Measurements from ENCODE around the gene SKIC8. TPM values are rescaled to one million over a fixed set of nuclear protein-coding genes. Genes with fewer than 3 reads are reported as not detected.

SKIC8 gene
- total RNA-seq, 1 donor from 2014 or later = 43.6 TPM

- H3K4me1 Mint-ChIP-seq (ENCODE audit: low read depth, unreplicated experiment) = no peaks in the 10 kb centered on the region
- H3K79me2 ChIP-seq (ENCODE audit: insufficient read depth, low read length) = no peaks in the 10 kb centered on the region
- H2AFZ ChIP-seq (ENCODE audit: low read depth, low read length) = peak overlapping the region; percentile 39
- no peaks in the 10 kb centered on the region for H3K4me1 ChIP-seq (ENCODE audit: insufficient read depth, low read length)
- H3K4me3 Mint-ChIP-seq (ENCODE audit: unreplicated experiment) = no peak overlapping the region
- H3K4me2 ChIP-seq (ENCODE audit: low read length) = no peak overlapping the region
- no peak for DNase-seq (ENCODE audit: low read depth)
- H3K27ac ChIP-seq (ENCODE audit: low read depth, low read length) = no peak overlapping the region
- no peaks in the 10 kb centered on the region for H3K27me3 ChIP-seq (ENCODE audit: insufficient read depth, low read length)
- H3K36me3 ChIP-seq (ENCODE audit: insufficient read depth, low read length) = no peaks in the 10 kb centered on the region
- H3K9ac ChIP-seq (ENCODE audit: low read length) = no peak overlapping the region
- FAIRE-seq = no peak
- H3K27me3 Mint-ChIP-seq (ENCODE audit: low read depth, unreplicated experiment) = peaks cover 24% of the 10 kb centered on the region
- TF ChIP-seq, protein P1, sequence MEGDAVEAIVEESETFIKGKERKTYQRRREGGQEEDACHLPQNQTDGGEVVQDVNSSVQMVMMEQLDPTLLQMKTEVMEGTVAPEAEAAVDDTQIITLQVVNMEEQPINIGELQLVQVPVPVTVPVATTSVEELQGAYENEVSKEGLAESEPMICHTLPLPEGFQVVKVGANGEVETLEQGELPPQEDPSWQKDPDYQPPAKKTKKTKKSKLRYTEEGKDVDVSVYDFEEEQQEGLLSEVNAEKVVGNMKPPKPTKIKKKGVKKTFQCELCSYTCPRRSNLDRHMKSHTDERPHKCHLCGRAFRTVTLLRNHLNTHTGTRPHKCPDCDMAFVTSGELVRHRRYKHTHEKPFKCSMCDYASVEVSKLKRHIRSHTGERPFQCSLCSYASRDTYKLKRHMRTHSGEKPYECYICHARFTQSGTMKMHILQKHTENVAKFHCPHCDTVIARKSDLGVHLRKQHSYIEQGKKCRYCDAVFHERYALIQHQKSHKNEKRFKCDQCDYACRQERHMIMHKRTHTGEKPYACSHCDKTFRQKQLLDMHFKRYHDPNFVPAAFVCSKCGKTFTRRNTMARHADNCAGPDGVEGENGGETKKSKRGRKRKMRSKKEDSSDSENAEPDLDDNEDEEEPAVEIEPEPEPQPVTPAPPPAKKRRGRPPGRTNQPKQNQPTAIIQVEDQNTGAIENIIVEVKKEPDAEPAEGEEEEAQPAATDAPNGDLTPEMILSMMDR (IDR thresholded peaks at IDR 0.05; ENCODE audit: insufficient read depth, low read depth, low read length) = no peak
- TF ChIP-seq EZH2 (IDR thresholded peaks at IDR 0.05; ENCODE audit: insufficient read depth, low read length) = no peak
- no peaks in the 10 kb centered on the region for H3K36me3 Mint-ChIP-seq (ENCODE audit: low read depth, unreplicated experiment)
- no peaks in the 10 kb centered on the region for H4K20me1 ChIP-seq (ENCODE audit: insufficient read depth, low read length)
- no peaks in the 10 kb centered on the region for H3K9me3 ChIP-seq (ENCODE audit: insufficient read depth, low read depth, low read length)
- H3K27ac Mint-ChIP-seq (ENCODE audit: unreplicated experiment) = no peak overlapping the region
- H3K4me3 ChIP-seq (ENCODE audit: insufficient read depth, low read depth, low read length) = no peak overlapping the region
- no peaks in the 10 kb centered on the region for H3K9me3 Mint-ChIP-seq (ENCODE audit: unreplicated experiment)
Observed at GRCh38 chr15:78316283-78317083, 17.1 kb upstream of the SKIC8 start.

DNA sequence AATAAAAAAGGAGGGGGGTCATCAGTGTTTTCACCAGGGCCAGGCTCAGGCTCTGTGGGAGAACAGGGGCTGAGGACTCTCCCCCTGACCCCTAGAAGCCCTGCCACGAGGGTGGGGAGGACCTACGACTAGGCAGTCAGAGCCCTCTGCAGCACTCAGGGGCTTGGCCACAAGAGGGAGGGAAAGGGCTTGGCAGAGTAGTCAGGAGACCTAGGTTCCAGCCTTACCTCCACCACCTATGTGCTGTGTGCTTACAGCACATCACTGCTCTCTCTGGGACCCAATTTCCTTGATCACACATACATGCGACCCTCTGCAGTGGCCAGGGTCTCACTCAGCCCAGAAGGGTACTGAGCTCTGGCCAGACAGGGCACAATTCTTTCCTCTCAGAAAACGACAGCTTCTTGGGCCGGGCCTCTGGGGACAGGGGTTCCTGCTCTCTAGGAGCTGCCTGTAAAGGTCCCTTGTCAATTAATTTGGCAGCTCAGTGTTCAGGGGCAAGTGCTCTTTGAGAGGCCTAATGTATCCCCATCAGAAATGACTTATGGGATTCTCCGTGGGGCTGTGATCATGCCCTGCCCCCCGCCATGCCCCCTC, 16.4 kb upstream of the SKIC8 start:
- no peak overlapping the region for H3K4me3 Mint-ChIP-seq (ENCODE audit: unreplicated experiment)
- no peak overlapping the region for H3K9ac ChIP-seq (ENCODE audit: low read length)

More for the DNA sequence above, 16.4 kb upstream of the SKIC8 start:
- Histone ChIP-seq H3K4me2 (ENCODE audit: low read length) (no peak overlapping the region), H2AFZ (ENCODE audit: low read depth, low read length) (peak overlapping the region; percentile 39), H4K20me1 (ENCODE audit: insufficient read depth, low read length) (no peaks in the 10 kb centered on the region), H3K79me2 (ENCODE audit: insufficient read depth, low read length) (no peaks in the 10 kb centered on the region), H3K4me3 (ENCODE audit: insufficient read depth, low read depth, low read length) (no peak overlapping the region), H3K9me3 (ENCODE audit: insufficient read depth, low read depth, low read length) (no peaks in the 10 kb centered on the region), H3K36me3 (ENCODE audit: insufficient read depth, low read length) (no peaks in the 10 kb centered on the region), H3K27ac (ENCODE audit: low read depth, low read length) (no peak overlapping the region), H3K4me1 (ENCODE audit: insufficient read depth, low read length) (no peaks in the 10 kb centered on the region), H3K27me3 (ENCODE audit: insufficient read depth, low read length) (no peaks in the 10 kb centered on the region)
- FAIRE-seq (no peak), DNase-seq (ENCODE audit: low read depth) (no peak)
- no peaks in the 10 kb centered on the region for H3K36me3 Mint-ChIP-seq (ENCODE audit: low read depth, unreplicated experiment)
- H3K27me3 Mint-ChIP-seq (ENCODE audit: low read depth, unreplicated experiment) = peaks cover 27% of the 10 kb centered on the region
- TF ChIP-seq, protein P1 (IDR thresholded peaks at IDR 0.05; ENCODE audit: insufficient read depth, low read depth, low read length) = no peak
- no peak for TF ChIP-seq EZH2 (IDR thresholded peaks at IDR 0.05; ENCODE audit: insufficient read depth, low read length)
- H3K27ac Mint-ChIP-seq (ENCODE audit: unreplicated experiment) = no peak overlapping the region
- no peaks in the 10 kb centered on the region for H3K4me1 Mint-ChIP-seq (ENCODE audit: low read depth, unreplicated experiment)
- no peaks in the 10 kb centered on the region for H3K9me3 Mint-ChIP-seq (ENCODE audit: unreplicated experiment)

All from astrocyte (in vitro differentiated cells and primary cell).